LNCaP clone FGC (cell line): ENCODE results near the gene NAT14.

Experiments used
- DNase-seq: peaks from one replicate; pipeline ENCODE4 v3.0.0-alpha.2; 2011; ENCODE audit warnings: low read depth
- H3K4me3 ChIP-seq: 2 replicates; pipeline ENCODE4 v1.5.1; 2011; ENCODE audit warnings: mild to moderate bottlenecking, low read depth, low read length, control low read depth
- CTCF ChIP-seq: IDR thresholded peaks from 2 replicates; pipeline ENCODE4 v1.5.1; 2012; ENCODE audit warnings: mild to moderate bottlenecking; ENCODE audit not compliant: control insufficient read depth, insufficient read depth; ENCODE audit errors: extremely low read depth

Gene NAT14

DNA sequence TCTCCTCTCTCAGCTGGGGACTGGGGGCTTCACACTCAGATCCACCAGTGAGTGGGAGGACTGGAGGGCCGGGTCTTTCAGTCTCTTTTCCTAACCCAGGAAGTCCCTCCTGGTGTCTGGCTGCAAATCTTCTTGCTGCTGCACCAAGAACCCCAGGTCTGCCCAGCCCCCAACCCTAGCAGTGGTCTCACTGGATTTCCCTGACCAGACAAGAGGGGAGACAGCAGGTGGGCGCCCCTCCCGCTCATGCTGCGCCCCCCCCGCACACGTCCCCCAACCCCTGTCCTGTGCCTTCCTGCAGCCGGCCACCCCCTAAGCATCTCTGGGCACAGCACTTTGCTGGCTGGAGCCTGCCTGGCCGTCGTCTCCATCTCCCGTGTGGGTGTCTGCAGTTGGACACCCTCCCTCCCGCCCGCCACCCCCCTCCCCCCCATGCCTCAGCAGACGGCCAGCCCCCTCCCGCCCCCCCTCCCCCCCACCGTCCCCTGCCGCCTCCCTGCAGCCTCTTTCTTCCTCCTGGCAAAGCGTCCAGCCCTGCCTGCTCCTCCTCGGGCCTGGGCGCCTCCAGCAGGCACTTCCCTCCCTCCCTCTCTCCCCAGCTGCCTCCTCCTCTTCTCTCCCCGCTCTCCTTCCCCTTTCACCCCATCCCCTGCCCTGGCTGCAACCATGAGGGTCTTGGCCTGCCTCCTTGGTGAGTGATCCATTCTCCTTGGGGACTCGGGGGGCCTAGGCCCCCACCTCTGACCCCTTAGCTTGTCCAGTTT lies 3.1 kb downstream of the NAT14 start, which contains the start of gene SSC5D:
SSC5D (plus strand) TSS at position 513 of the 764 bp plus-strand sequence; CDS start at position 667, 154 bp downstream.
- no peak for TF ChIP-seq CTCF
- DNase-seq: no peak
- H3K4me3 ChIP-seq: no peak within 1 kb of the TSS

DNA sequence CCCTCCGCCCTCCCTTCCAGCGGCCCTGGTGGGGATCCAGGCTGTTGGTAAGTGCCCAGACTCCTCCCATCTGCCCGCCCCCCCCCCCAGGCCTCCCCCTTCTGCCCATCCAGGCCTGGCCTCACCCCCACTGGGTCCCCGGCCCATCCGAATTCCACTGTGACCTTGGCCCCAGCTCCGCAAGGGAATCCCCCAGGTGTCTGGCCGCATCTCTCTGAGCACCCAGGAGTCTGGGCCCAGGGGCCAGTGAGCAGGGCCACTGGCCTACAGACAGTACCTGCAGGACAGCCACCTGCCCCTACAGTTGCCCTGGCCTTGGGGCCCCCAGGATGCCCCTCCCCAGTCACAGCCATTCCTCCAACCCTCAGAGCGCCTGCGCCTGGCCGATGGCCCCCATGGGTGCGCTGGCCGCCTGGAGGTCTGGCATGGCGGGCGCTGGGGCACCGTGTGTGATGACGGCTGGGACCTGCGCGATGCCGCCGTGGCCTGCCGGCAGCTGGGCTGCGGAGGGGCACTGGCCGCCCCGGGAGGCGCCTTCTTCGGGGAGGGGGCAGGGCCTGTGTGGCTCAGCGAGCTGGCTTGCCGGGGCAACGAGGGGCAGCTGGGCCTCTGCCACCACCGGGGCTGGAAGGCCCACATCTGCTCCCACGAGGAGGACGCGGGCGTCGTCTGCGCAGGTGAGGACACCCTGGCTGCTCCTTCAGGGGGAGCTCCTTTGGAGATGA lies 4.2 kb downstream of the NAT14 start:
- DNase-seq: no peak
- no peak overlapping the region for H3K4me3 ChIP-seq
- no peak for TF ChIP-seq CTCF

DNA sequence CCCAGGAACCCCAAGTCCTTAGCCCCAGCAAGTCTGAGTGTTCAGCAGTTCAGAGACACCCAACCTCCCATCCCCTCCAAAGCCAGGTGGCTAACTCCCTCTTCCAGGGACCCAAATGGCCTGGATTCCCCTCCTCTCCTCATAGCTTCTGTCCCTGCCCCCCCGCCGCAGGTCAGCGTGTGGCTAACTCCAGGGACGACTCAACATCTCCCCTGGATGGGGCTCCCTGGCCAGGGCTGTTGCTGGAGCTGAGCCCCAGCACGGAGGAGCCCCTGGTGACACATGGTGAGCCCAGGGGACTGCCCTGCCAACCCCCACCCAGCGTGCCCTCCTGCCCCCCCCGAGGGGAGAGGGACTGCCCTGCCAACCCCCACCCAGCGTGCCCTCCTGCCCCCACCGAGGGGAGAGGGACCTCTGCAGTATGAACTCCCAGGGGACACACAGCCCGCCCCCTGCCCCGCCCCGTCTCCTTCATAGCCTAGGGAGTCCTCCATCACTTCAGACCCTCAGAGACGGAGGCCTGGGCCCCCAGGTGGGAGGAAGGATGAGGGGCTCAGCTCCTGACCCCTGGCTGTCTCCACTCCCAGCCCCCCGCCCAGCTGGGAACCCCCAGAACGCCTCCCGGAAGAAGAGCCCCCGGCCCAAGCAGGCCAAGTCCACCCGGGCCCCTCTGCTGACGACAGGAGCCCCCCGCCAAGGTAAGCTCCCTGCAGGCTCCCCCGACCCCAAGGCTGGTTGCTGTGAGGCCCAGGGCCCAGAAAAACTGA lies 4.9 kb downstream of the NAT14 start:
- DNase-seq: no peak
- no peak for TF ChIP-seq CTCF
- H3K4me3 ChIP-seq: no peak overlapping the region

DNA sequence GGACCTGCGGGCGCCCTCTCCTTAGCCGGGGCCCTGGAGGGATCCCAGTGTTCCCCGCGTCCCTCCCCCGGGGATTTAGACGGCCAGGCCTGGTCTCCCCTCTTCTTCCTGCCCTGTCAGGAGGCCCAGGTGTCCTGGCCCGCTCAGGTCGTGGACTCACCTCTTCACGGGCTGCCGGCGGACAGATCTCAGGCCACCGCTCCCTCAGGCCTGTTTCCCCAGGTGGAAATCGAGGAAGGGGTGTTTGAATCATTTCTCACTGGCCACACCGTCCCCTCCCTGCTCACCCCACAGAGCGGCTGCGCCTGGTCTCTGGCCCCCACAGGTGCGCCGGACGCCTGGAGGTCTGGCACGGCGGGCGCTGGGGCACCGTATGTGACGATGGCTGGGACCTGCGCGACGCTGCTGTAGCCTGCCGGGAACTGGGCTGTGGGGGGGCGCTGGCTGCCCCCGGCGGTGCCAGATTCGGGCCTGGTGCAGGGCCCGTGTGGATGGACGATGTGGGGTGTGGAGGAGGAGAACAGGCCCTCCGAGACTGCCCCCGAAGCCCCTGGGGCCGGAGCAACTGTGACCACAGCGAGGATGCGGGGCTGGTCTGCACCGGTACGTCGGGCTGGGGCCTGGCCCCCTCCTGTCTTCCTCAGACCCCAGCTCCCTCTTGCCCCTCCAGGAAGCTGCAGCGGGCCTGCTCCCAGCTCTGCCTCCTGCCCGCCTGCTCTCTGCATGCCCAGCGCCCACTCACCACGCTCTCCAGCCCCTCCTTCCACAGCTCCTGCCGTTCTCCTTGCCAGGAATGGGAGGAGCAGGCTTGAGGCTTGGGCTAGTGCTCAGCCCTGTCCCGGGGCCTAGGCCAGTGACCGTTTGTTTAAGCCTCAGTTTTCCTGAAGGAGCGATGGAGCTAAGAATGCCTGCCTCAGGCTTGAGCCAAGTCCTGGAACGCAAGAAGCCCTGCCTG lies 5.8 kb downstream of the NAT14 start:
- no peak for DNase-seq
- no peak overlapping the region for H3K4me3 ChIP-seq
- no peak for TF ChIP-seq CTCF

- no peak for DNase-seq
- H3K4me3 ChIP-seq: no peak overlapping the region
- no peak for TF ChIP-seq CTCF
These were observed 6.8 kb downstream of the NAT14 start for GRCh38 chr19:55491546-55492360.
